Measurements from ENCODE around the gene CENPC. TPM values are rescaled to one million over a fixed set of nuclear protein-coding genes. Genes with fewer than 3 reads are reported as not detected.
"Not testable (repeated sequence)": the region's sequence is repeated elsewhere in the genome, so short reads cannot be mapped to it uniquely, and the experiment has no call there.

CENPC gene
- total RNA-seq, 1 donor from 2014 or later = 28.4 TPM

DNA sequence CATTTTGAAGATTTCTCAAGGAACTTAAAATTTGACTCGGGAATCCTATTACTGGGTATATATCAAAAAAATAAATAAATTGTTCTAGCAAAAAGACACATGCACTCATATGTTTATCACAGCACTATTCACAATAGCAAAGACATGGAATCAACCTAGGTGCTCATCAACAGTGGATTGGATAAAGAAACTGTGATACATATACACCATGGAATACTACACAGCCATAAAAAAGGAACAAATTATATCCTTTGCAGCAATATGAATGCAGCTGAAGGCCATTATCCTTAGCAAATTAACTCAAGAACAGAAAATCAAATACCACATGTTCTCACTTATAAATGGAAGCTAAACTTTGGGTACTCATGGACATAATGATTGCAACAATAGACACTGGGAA lies 97.4 kb downstream of the CENPC start:
- H3K9me3 Mint-ChIP-seq = peaks cover 18% of the 10 kb centered on the region
- no peak overlapping the region for H3K4me3 Mint-ChIP-seq
- no peak for DNase-seq (ENCODE audit: low spot score in 2 of 2, unreplicated experiment in 2 of 2)
- no peaks in the 10 kb centered on the region for H3K27me3 Mint-ChIP-seq (ENCODE audit: low read depth)
- TF ChIP-seq, protein P1, sequence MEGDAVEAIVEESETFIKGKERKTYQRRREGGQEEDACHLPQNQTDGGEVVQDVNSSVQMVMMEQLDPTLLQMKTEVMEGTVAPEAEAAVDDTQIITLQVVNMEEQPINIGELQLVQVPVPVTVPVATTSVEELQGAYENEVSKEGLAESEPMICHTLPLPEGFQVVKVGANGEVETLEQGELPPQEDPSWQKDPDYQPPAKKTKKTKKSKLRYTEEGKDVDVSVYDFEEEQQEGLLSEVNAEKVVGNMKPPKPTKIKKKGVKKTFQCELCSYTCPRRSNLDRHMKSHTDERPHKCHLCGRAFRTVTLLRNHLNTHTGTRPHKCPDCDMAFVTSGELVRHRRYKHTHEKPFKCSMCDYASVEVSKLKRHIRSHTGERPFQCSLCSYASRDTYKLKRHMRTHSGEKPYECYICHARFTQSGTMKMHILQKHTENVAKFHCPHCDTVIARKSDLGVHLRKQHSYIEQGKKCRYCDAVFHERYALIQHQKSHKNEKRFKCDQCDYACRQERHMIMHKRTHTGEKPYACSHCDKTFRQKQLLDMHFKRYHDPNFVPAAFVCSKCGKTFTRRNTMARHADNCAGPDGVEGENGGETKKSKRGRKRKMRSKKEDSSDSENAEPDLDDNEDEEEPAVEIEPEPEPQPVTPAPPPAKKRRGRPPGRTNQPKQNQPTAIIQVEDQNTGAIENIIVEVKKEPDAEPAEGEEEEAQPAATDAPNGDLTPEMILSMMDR (IDR thresholded peaks at IDR 0.05; ENCODE audit: unreplicated experiment) = no peak
- H3K36me3 Mint-ChIP-seq = peaks cover 29% of the 10 kb centered on the region
- no peak overlapping the region for H3K27ac Mint-ChIP-seq
- H3K4me1 Mint-ChIP-seq = peaks cover 3% of the 10 kb centered on the region

DNA sequence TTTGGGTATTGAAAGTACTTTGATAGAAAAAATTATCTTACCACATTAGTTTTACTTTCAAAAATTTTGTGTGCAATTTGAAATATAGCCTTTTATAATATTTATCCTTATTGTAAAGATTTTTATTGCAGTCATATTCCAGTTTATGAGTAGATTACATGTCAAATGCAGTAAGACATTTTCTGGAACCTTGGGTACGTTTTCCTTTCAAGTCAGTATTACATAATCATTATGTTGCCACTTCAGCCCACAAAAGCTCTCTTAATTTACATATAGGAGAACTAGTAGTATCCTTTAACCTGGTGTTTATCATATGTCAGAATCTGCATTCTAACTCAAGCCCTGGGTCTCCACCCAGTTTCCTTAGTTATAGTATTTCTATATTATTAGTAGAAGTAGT lies 98.5 kb downstream of the CENPC start:
- peaks cover 16% of the 10 kb centered on the region for H3K9me3 Mint-ChIP-seq

DNA sequence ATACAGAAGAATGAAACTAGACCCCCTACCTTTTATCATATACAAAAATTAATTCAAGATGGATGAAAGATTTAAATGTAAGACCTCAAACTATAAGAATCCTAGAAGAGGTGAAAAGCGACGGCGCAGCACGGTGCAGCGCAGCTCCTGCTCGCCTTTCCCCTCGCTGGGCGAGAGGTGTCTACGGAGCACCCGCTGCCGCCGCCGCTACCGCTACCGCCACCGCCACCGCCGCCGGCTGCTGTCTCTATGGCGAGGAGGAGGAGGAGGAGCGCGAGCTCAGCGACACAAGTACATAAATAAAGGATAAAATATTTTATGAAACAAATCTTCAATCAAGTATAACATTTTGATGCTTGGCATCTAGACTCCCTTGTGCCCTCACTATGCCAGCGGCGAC lies 99.4 kb downstream of the CENPC start:
- H3K9me3 Mint-ChIP-seq = peaks cover 20% of the 10 kb centered on the region
- H3K27ac Mint-ChIP-seq; H3K4me1 Mint-ChIP-seq; H3K4me3 Mint-ChIP-seq; H3K27me3 Mint-ChIP-seq (ENCODE audit: low read depth); DNase-seq (ENCODE audit: low spot score in 2 of 2, unreplicated experiment in 2 of 2): not testable (repeated sequence)
- peaks cover 32% of the 10 kb centered on the region for H3K36me3 Mint-ChIP-seq

More for the DNA sequence above, 98.5 kb downstream of the CENPC start:
- no peak for DNase-seq (ENCODE audit: low spot score in 2 of 2, unreplicated experiment in 2 of 2)
- TF ChIP-seq, protein P1 (IDR thresholded peaks at IDR 0.05; ENCODE audit: unreplicated experiment) = no peak
- Mint-ChIP-seq H3K27me3 (ENCODE audit: low read depth) (no peaks in the 10 kb centered on the region), H3K36me3 (peaks cover 28% of the 10 kb centered on the region), H3K4me1 (no peaks in the 10 kb centered on the region), H3K27ac (no peak overlapping the region), H3K4me3 (no peak overlapping the region)

DNA sequence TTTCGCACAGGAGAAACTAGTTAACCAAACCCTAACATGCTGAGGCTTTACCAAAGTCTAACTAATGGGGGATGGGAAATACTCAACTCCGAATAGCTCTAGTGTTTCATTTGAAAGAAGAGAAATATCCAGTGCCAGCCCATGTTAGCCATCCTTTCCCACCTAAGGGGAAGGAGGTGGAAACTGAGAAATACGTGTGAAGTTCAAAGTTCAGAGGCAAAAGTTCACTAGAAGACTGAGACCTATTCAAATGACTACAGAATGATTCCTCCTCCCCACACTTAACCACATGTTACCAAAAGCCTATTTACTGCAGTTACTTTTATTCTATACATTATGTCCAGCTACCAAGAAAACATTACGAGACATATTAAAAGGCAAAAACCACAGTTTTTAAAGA lies 106.3 kb downstream of the CENPC start:
- H3K9me3 Mint-ChIP-seq = peaks cover 10% of the 10 kb centered on the region
- no peak for DNase-seq (ENCODE audit: low spot score in 2 of 2, unreplicated experiment in 2 of 2)
- TF ChIP-seq, protein P1 (IDR thresholded peaks at IDR 0.05; ENCODE audit: unreplicated experiment) = no peak
- H3K27ac Mint-ChIP-seq = no peak overlapping the region
- H3K36me3 Mint-ChIP-seq = peaks cover 26% of the 10 kb centered on the region
- no peaks in the 10 kb centered on the region for H3K4me1 Mint-ChIP-seq
- H3K4me3 Mint-ChIP-seq = no peak overlapping the region
- no peaks in the 10 kb centered on the region for H3K27me3 Mint-ChIP-seq (ENCODE audit: low read depth)

DNA sequence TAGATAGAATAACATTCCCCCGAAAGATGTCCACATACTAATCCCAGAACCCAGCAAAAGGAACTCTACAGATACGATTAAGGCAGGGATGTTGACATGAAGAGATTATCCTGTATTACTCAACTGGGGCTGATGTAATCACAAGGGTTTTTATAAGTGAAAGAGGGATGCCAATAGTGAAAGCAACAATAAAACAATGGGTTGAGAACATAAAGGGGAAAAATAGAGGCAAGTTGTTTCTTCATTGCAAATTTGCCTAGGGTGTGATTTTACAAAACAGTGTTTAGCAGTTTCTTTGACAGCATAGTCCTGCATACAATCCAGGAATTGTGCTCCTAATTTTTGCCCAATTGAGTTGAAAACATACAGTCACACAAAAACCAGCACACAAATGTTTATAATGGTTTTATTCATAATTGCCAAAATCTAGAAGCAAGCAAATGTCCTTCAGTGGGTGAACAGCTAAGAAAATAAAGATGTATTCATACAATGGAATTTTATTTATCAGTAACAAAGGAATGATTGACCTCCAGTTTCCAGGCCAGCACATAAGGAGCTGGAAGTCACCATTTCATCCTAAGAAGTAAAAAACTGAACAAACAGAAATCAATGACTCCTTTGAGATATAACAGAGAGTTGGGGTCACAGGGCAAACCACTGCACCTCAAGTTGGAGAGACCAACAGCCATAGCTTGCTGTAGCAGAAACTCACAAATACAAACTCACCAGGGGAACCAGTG lies 107.2 kb downstream of the CENPC start:
- no peak for DNase-seq (ENCODE audit: low spot score in 2 of 2, unreplicated experiment in 2 of 2)
- TF ChIP-seq, protein P1 (IDR thresholded peaks at IDR 0.05; ENCODE audit: unreplicated experiment) = no peak
- peaks cover 30% of the 10 kb centered on the region for H3K36me3 Mint-ChIP-seq
- no peak overlapping the region for H3K4me3 Mint-ChIP-seq
- H3K9me3 Mint-ChIP-seq = peaks cover 13% of the 10 kb centered on the region
- no peaks in the 10 kb centered on the region for H3K27me3 Mint-ChIP-seq (ENCODE audit: low read depth)
- H3K4me1 Mint-ChIP-seq = no peaks in the 10 kb centered on the region
- H3K27ac Mint-ChIP-seq = no peak overlapping the region

DNA sequence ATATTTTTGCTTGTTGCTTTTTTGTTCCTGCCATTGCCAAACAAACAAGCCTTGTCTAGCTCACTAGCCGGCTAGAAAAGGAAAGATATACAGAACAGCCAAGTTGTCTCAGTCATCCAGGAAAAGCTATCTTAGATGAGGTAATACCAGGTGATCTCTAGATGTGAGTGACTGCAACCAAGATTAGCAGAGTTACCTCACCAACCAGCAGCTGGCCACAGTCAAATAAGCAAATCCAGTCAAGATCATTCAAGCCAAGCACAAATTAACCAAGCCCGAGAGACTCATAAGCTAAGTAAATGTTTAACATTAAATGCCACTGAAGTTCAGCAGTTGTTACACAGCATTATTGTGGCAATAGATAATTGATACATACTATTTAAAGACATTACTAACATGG lies 108.6 kb downstream of the CENPC start:
- Mint-ChIP-seq H3K4me3 (no peak overlapping the region), H3K27ac (no peak overlapping the region), H3K27me3 (ENCODE audit: low read depth) (no peaks in the 10 kb centered on the region), H3K36me3 (peaks cover 31% of the 10 kb centered on the region), H3K9me3 (peaks cover 16% of the 10 kb centered on the region), H3K4me1 (no peaks in the 10 kb centered on the region)
- TF ChIP-seq, protein P1 (IDR thresholded peaks at IDR 0.05; ENCODE audit: unreplicated experiment) = no peak
- no peak for DNase-seq (ENCODE audit: low spot score in 2 of 2, unreplicated experiment in 2 of 2)
